CD8-positive, alpha-beta memory T cell (primary cell): Measurements from ENCODE around the gene SYNJ2BP. TPM values are rescaled to one million over a fixed set of nuclear protein-coding genes. Genes with fewer than 3 reads are reported as not detected.
"Not testable (repeated sequence)": the region's sequence is repeated elsewhere in the genome, so short reads cannot be mapped to it uniquely, and the experiment has no call there.

ENCODE experiments used
- CTCF ChIA-PET: fragments of 350-600 bp; sonication (Branson Sonifier 250); formaldehyde crosslinking; loops from one replicate; lab custom pipeline; 2021; ENCODE audit warnings: antibody characterized with exemption; lab: Charles Lee
- POLR2A ChIA-PET: fragments of 350-600 bp; sonication (Branson Sonifier 250); formaldehyde crosslinking; loops from one replicate; lab custom pipeline; 2021; ENCODE audit warnings: antibody characterized with exemption; lab: Charles Lee
- DNase-seq, 5 donors: peaks; one replicate each; pipeline versions ENCODE4 v3.0.0 to v3.0.0-alpha.2; 2020 to 2022; ENCODE audit warnings: mixed read lengths in 1 of 5
- H3K27ac ChIP-seq: one replicate; pipeline ENCODE4 v1.7.0; 2013; ENCODE audit warnings: low read depth, mild to moderate bottlenecking, low read length, moderate library complexity
- H3K27me3 ChIP-seq: 2 replicates; pipeline ENCODE4 v1.7.0; 2013; ENCODE audit warnings: low read length, mild to moderate bottlenecking; ENCODE audit not compliant: insufficient read depth, poor library complexity, severe bottlenecking
- H3K36me3 ChIP-seq: 2 replicates; pipeline ENCODE4 v1.7.0; 2013; ENCODE audit warnings: mild to moderate bottlenecking, low read length, moderate library complexity; ENCODE audit not compliant: insufficient read depth
- H3K4me1 ChIP-seq: 2 replicates; pipeline ENCODE4 v1.7.0; 2013; ENCODE audit warnings: mild to moderate bottlenecking, low read length, moderate library complexity; ENCODE audit not compliant: insufficient read depth
- H3K4me3 ChIP-seq: 2 replicates; pipeline ENCODE4 v1.7.0; 2013; ENCODE audit warnings: mild to moderate bottlenecking, low read length
- H3K9me3 ChIP-seq: 2 replicates; pipeline ENCODE4 v1.7.0; 2013; ENCODE audit warnings: mild to moderate bottlenecking, low read length
- H3K27ac Mint-ChIP-seq, 8 donors: one replicate each; pipeline ENCODE4 v1.8.0; 2020 to 2021; ENCODE audit warnings: mixed read lengths in 8 of 8, mild to moderate bottlenecking in 6 of 8, inconsistent platforms in 3 of 8, moderate library complexity in 3 of 8
- H3K27me3 Mint-ChIP-seq, 2 donors: one replicate each; pipeline ENCODE4 v1.8.0; 2020 to 2021; ENCODE audit warnings: mixed read lengths in 2 of 2, mild to moderate bottlenecking in 1 of 2, moderate library complexity in 1 of 2
- H3K36me3 Mint-ChIP-seq, 3 donors: one replicate each; pipeline ENCODE4 v1.8.0; 2020 to 2021; ENCODE audit warnings: mixed read lengths in 3 of 3, inconsistent platforms in 1 of 3, mild to moderate bottlenecking in 1 of 3
- H3K4me1 Mint-ChIP-seq, 3 donors: one replicate each; pipeline ENCODE4 v1.8.0; 2020 to 2021; ENCODE audit warnings: mixed read lengths in 3 of 3, inconsistent platforms in 1 of 3, mild to moderate bottlenecking in 1 of 3
- H3K4me3 Mint-ChIP-seq, 7 donors: one replicate each; pipeline ENCODE4 v1.8.0; 2020 to 2021; ENCODE audit warnings: mixed read lengths in 7 of 7, mild to moderate bottlenecking in 6 of 7, moderate library complexity in 4 of 7, inconsistent platforms in 2 of 7
- H3K9me3 Mint-ChIP-seq, 5 donors: one replicate each; pipeline ENCODE4 v1.8.0; 2020 to 2022; ENCODE audit warnings: mixed read lengths in 5 of 5, mild to moderate bottlenecking in 3 of 5, moderate library complexity in 2 of 5, inconsistent platforms in 1 of 5
- polyA plus RNA-seq: library from polyadenylated mRNA; unstranded; fragments of 300-500 nt; fragmentation: Illumina TruSeq; gene quantifications from one replicate; pipeline ENCODE4 v1.2.3, GENCODE V29; 2021
- total RNA-seq, 2 experiments: library from RNA; stranded (reverse); gene quantifications; one replicate each; pipeline ENCODE4 v1.2.3, GENCODE V29; 2021

The SYNJ2BP gene
- total and polyA plus RNA-seq, 3 experiments from 2014 or later: 5.2 to 13.9 (median 7.2) TPM

DNA sequence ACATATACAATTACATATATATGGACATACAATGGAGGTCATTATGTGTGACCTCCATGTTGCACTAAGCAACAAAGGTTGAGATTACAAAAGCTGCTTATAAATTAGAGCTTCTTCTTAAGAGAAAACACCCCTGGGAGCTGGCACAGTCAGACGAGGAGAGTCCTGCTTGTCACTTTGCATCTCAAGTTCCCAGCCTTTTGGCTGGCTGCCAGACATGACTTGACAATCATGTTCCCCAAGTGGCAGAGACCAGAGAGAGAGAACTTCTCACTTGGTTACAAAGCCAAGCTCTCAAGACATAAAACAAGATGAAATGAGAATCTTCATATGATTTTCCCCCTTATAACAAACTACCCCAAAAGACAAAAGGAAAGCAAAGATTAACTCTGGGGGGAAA, 8.5 kb upstream of the SYNJ2BP start:
- Mint-ChIP-seq H3K9me3 (peaks cover 0 to 12% (median 6%) of the 10 kb centered on the region in 5 donors), H3K27me3 (peaks cover 3 to 13% of the 10 kb centered on the region in 2 donors), H3K4me3 (no peak overlapping the region), H3K4me1 (no peaks in the 10 kb centered on the region), H3K27ac (peak overlapping the region in 1 of 8 donors; percentile 67), H3K36me3 (peaks cover 0 to 8% (median 0%) of the 10 kb centered on the region in 3 donors)
- POLR2A ChIA-PET: no interaction called here
- Histone ChIP-seq H3K27me3 (no peaks in the 10 kb centered on the region), H3K36me3 (no peaks in the 10 kb centered on the region), H3K9me3 (no peaks in the 10 kb centered on the region), H3K27ac (no peak overlapping the region), H3K4me3 (no peak overlapping the region), H3K4me1 (no peaks in the 10 kb centered on the region)
- CTCF ChIA-PET: no interaction called here
- DNase-seq: no peak

DNA sequence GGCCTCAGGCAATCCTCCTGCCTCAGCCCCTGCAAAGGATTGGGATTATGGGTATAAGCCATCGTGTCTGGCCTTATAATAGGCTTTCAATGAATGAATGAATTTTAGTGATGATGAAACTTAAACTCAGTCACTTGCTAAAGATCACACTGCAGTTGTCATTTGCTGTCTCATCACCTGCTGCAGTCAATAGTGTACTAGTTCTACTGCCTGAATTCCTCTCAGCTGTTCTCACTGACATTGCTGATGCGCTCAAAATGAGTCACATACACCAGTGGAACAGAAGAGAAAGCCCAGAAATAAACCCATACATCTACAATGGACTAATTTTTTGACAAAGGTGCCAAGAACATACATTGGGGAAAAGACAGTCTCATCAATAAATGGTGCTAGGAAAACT, 5.6 kb upstream of the SYNJ2BP start:
- Histone ChIP-seq H3K27me3 (no peaks in the 10 kb centered on the region), H3K27ac (no peak overlapping the region), H3K4me3 (no peak overlapping the region), H3K36me3 (no peaks in the 10 kb centered on the region), H3K9me3 (no peaks in the 10 kb centered on the region), H3K4me1 (no peaks in the 10 kb centered on the region)
- Mint-ChIP-seq H3K4me3 (no peak overlapping the region), H3K27me3 (peaks cover 2 to 8% of the 10 kb centered on the region in 2 donors), H3K9me3 (no peaks in the 10 kb centered on the region), H3K4me1 (peaks cover 0 to under 1% (median 0%) of the 10 kb centered on the region in 3 donors), H3K27ac (no peak overlapping the region), H3K36me3 (no peaks in the 10 kb centered on the region)
- DNase-seq: no peak
- ChIA-PET POLR2A (no interaction called here), CTCF (no interaction called here)

DNA sequence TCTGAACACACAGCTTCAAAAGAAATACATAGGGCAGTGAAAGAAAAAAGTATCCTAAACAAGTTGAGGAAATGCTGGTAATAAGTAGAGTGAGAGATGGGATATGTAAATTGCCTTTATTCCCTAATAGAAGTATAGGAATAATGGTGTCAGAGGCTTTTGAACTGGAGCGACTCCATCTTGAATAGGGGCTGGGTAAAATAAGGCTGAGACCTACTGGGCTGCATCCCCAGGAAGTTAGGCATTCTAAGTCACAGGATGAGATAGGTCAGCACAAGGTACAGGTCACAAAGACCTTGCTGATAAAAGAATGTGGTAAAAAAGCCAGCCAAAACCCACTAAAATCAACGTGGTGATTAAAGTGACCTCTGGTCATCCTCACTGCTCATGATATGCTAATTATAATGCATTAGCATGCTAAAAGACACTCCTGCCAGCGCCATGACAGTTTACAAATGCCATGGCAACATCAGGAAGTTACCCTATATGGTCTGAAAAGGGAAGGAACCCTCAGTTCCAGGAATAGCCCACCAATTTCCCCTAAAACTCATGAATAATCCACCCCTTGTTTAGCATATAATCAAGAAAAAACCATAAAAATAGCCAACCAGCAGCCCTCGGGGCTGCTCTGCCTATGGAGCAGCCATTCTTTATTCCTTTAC, 2.5 kb upstream of the SYNJ2BP start:
- H3K4me1 ChIP-seq, H3K27me3 ChIP-seq, H3K9me3 Mint-ChIP-seq, H3K27ac ChIP-seq, H3K27me3 Mint-ChIP-seq, CTCF ChIA-PET, H3K27ac Mint-ChIP-seq, DNase-seq, H3K36me3 Mint-ChIP-seq, H3K9me3 ChIP-seq, H3K4me3 ChIP-seq, H3K36me3 ChIP-seq, POLR2A ChIA-PET: not testable (repeated sequence)
- H3K4me3 Mint-ChIP-seq: peak overlapping the region in 2 of 7 donors; percentile 40 to 44
- peaks cover 21 to 29% (median 27%) of the 10 kb centered on the region in 3 donors for H3K4me1 Mint-ChIP-seq

DNA sequence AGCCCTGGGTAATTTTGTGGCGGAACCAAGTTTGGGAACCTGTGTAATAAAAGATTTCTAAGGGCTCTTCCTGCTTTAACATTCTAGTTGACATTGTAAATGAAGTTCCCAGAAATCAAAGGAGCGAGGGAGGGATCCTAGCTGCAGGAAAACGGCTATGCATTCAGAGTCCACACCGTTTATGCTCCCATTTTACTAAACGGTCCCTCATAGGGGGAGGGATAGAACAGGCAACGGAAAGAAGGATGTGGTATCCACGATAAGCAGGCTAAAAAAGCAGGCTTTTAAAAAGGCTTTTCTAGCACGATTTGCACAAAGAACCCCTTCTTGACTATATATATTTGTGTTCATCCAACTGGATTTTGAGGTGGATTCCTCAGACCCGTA, 559 bp downstream of the SYNJ2BP start:
- H3K4me1 Mint-ChIP-seq: peaks cover 40 to 54% (median 53%) of the 10 kb centered on the region in 3 donors
- peak overlapping the region; percentile 21 for H3K27ac ChIP-seq
- H3K9me3 Mint-ChIP-seq: no peaks in the 10 kb centered on the region
- no peaks in the 10 kb centered on the region for H3K27me3 ChIP-seq
- no peaks in the 10 kb centered on the region for H3K9me3 ChIP-seq
- peaks cover 2 to 3% of the 10 kb centered on the region in 2 donors for H3K27me3 Mint-ChIP-seq
- CTCF ChIA-PET: no interaction called here
- peak overlapping the region; percentile 38 to 96 (median 90) for H3K27ac Mint-ChIP-seq
- POLR2A ChIA-PET: no interaction called here
- no peaks in the 10 kb centered on the region for H3K36me3 ChIP-seq
- H3K36me3 Mint-ChIP-seq: peaks cover 0 to 31% (median 4%) of the 10 kb centered on the region in 3 donors
- H3K4me3 ChIP-seq: peak overlapping the region; percentile 62
- H3K4me1 ChIP-seq: peaks cover 28% of the 10 kb centered on the region
- no peak for DNase-seq
- H3K4me3 Mint-ChIP-seq: peak overlapping the region; percentile 87 to 99 (median 92)

DNA sequence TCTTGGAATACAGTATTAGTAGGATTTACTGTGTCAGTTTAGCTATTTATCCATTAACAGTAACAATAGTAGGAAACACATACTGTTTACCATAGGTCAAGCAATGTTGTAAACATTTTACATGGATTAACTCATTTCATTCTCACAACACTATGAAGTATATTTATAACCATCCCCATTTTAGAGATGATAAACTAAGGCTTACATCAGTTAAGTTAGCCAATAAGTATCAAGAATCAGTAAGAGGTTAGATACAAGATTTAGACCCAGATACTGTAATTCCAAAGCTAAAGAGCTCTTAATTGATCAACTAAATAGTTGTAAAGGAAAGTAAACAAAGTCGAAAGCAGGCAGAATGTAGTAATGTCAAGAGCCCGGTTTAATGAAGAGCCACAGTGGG, 1.1 kb downstream of the SYNJ2BP start:
- H3K27ac Mint-ChIP-seq: peak overlapping the region in 7 of 8 donors; percentile 31 to 83 (median 64)
- ChIA-PET CTCF (no interaction called here), POLR2A (no interaction called here)
- peaks cover 0 to 35% (median 4%) of the 10 kb centered on the region in 3 donors for H3K36me3 Mint-ChIP-seq
- Histone ChIP-seq H3K4me3 (no peak overlapping the region), H3K4me1 (peaks cover 28% of the 10 kb centered on the region), H3K36me3 (no peaks in the 10 kb centered on the region), H3K27ac (no peak overlapping the region), H3K9me3 (no peaks in the 10 kb centered on the region), H3K27me3 (no peaks in the 10 kb centered on the region)
- H3K4me3 Mint-ChIP-seq: peak overlapping the region; percentile 80 to 99 (median 87)
- H3K9me3 Mint-ChIP-seq: no peaks in the 10 kb centered on the region
- no peak for DNase-seq
- H3K4me1 Mint-ChIP-seq: peaks cover 42 to 59% (median 58%) of the 10 kb centered on the region in 3 donors
- peaks cover 0 to 2% of the 10 kb centered on the region in 2 donors for H3K27me3 Mint-ChIP-seq

DNA sequence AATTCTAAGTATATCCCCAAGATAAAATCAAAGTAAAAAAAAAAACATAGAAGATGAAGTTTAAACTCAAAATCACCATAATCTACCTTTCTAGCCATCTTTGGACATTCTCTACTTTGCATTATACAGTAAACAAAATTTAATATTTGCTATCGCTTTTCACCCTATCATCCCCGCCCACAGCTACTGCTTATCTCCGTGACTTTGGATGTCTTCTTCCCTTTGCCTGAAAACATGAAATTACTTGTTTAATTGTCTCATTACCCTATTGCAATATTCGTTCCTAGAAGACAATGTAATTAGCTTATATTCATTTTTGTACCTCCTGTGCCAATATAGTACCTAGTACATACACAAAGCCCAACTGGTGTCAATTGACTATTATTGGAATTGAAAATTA, 9.3 kb downstream of the SYNJ2BP start:
- POLR2A ChIA-PET: no interaction called here
- H3K9me3 Mint-ChIP-seq: no peaks in the 10 kb centered on the region
- H3K4me1 ChIP-seq: peaks cover 7% of the 10 kb centered on the region
- CTCF ChIA-PET: no interaction called here
- H3K36me3 ChIP-seq: no peaks in the 10 kb centered on the region
- H3K4me3 ChIP-seq: no peak overlapping the region
- H3K27me3 Mint-ChIP-seq: no peaks in the 10 kb centered on the region
- peaks cover 43 to 72% (median 62%) of the 10 kb centered on the region in 3 donors for H3K4me1 Mint-ChIP-seq
- H3K9me3 ChIP-seq: no peaks in the 10 kb centered on the region
- H3K36me3 Mint-ChIP-seq: peaks cover 5 to 57% (median 25%) of the 10 kb centered on the region in 3 donors
- no peak for DNase-seq
- H3K27ac ChIP-seq: no peak overlapping the region
- H3K27me3 ChIP-seq: no peaks in the 10 kb centered on the region
- peak overlapping the region in 1 of 7 donors; percentile 29 for H3K4me3 Mint-ChIP-seq
- H3K27ac Mint-ChIP-seq: peak overlapping the region in 1 of 8 donors; percentile 41

DNA sequence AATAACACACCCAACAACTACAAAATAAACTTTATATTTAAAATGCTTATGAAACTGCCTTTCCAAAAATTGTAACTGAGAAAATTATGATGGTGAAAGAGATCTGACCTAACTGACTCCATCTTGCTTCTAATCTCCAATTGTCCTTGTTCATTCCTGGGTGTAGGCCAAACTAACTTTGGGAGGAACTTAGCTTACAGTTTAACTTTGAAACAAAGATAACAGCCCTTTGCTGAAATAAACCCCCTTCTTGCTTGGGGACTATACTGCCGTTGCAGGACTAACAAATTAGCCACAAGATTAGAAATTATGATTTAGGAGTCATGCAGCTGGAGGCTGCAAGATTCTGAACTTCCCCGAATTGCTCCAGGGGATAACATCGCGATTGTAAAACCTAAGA, 10.7 kb downstream of the SYNJ2BP start:
- Mint-ChIP-seq H3K4me1 (peaks cover 35 to 65% (median 56%) of the 10 kb centered on the region in 3 donors), H3K27ac (peak overlapping the region in 1 of 8 donors; percentile 77), H3K36me3 (peaks cover 5 to 54% (median 24%) of the 10 kb centered on the region in 3 donors)
- H3K27me3 Mint-ChIP-seq, H3K4me3 Mint-ChIP-seq, CTCF ChIA-PET, H3K36me3 ChIP-seq, POLR2A ChIA-PET, H3K27ac ChIP-seq, H3K4me3 ChIP-seq, H3K9me3 ChIP-seq, H3K27me3 ChIP-seq, DNase-seq, H3K4me1 ChIP-seq, H3K9me3 Mint-ChIP-seq: not testable (repeated sequence)

DNA sequence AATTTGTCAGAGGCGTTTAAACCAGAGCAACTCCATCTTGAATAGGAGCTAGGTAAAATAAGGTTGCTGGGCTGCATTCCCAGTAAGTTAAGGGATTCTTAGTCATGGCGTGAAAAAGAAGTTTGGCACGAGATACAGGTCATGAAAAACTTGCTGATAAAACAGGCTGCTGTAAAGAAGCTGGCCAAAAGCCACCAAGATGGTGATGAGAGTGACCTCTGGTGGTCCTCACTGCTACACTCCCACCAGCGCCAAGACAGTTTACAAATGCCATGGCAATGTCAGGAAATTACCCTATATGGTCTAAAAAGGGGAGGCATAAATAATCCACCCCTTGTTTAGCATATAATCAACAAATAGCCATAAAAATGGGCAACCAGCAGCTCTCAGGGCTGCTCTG, 13.6 kb downstream of the SYNJ2BP start:
- H3K36me3 ChIP-seq, H3K27me3 ChIP-seq, CTCF ChIA-PET, H3K4me3 Mint-ChIP-seq, H3K9me3 ChIP-seq, H3K4me3 ChIP-seq, H3K4me1 ChIP-seq, H3K9me3 Mint-ChIP-seq, H3K27ac ChIP-seq, DNase-seq, H3K27me3 Mint-ChIP-seq, POLR2A ChIA-PET, H3K27ac Mint-ChIP-seq: not testable (repeated sequence)
- H3K4me1 Mint-ChIP-seq: peaks cover 25 to 57% (median 40%) of the 10 kb centered on the region in 3 donors
- peaks cover 5 to 48% (median 15%) of the 10 kb centered on the region in 3 donors for H3K36me3 Mint-ChIP-seq
